B cell (primary cell): ENCODE results near the gene TMEM154. TPM values are rescaled to one million over a fixed set of nuclear protein-coding genes. Genes with fewer than 3 reads are reported as not detected.

Source experiments
- ATAC-seq: fragments of 200-7000 bp; cut with Tn5 transposase; one replicate; pipeline ENCODE4 v1.10.0; 2021; ENCODE audit warnings: low read depth, mild to moderate bottlenecking, moderate number of reproducible peaks, moderate library complexity
- CTCF ChIA-PET: fragments of 350-600 bp; sonication (Branson Sonifier 250); formaldehyde crosslinking; loops from one replicate; lab custom pipeline; 2021; ENCODE audit warnings: antibody characterized with exemption, inconsistent platforms; lab: Charles Lee
- POLR2A ChIA-PET: fragments of 350-600 bp; sonication (Branson Sonifier 250); formaldehyde crosslinking; loops from one replicate; lab custom pipeline; 2021; ENCODE audit warnings: antibody characterized with exemption; lab: Charles Lee
- DNase-seq: peaks from one replicate; pipeline ENCODE4 v3.0.0; 2013
- H2AFZ ChIP-seq: 2 replicates; pipeline ENCODE4 v1.6.1; 2012; ENCODE audit warnings: mild to moderate bottlenecking, low read depth, low read length; ENCODE audit not compliant: insufficient read depth, poor library complexity, severe bottlenecking
- H3K27ac ChIP-seq, 2 donors: 1 replicate in 1 of 2; 2 replicates in 1 of 2; pipeline ENCODE4 v1.5.1; 2012 to 2013; ENCODE audit warnings: low read length in 2 of 2, mild to moderate bottlenecking in 2 of 2, moderate library complexity in 1 of 2
- H3K27me3 ChIP-seq, 4 experiments: fragments of 200-600 bp in 1 of 4; sonication (generic) in 1 of 4; replicated peaks in 1 of 4; 1 replicate in 2 of 4; 2 replicates in 2 of 4; pipeline versions ENCODE4 v1.6.1 to v1.7.0; 2013 to 2016; ENCODE audit warnings: low read length in 3 of 4, mild to moderate bottlenecking in 2 of 4, mixed read lengths in 1 of 4, moderate library complexity in 1 of 4; ENCODE audit not compliant: insufficient read depth in 4 of 4, control insufficient read depth in 3 of 4; ENCODE audit errors: control extremely low read depth in 1 of 4
- H3K36me3 ChIP-seq, 2 experiments: replicated peaks in 1 of 2; 1 replicate in 1 of 2; 2 replicates in 1 of 2; pipeline versions ENCODE4 v1.6.1 to v1.7.1; 2013; ENCODE audit warnings: low read length in 1 of 2; ENCODE audit not compliant: insufficient read depth in 2 of 2, control insufficient read depth in 1 of 2; ENCODE audit errors: control extremely low read depth in 1 of 2, extremely low read depth in 1 of 2
- H3K4me1 ChIP-seq, 2 donors: fragments of 200-600 bp in 1 of 2; sonication (generic) in 1 of 2; 1 replicate in 1 of 2; 2 replicates in 1 of 2; pipeline versions ENCODE4 v1.5.1 to v1.6.1; 2013 to 2017; ENCODE audit warnings: low read length in 2 of 2; ENCODE audit not compliant: control insufficient read depth in 2 of 2, insufficient read depth in 2 of 2
- H3K4me2 ChIP-seq: replicated peaks from 2 replicates; pipeline ENCODE3; 2012; ENCODE audit warnings: mild to moderate bottlenecking, low read depth, low read length; ENCODE audit not compliant: poor library complexity, severe bottlenecking
- H3K4me3 ChIP-seq, 5 experiments: fragments of 200-600 bp in 1 of 5; sonication (generic) in 1 of 5; 1 replicate in 3 of 5; 2 replicates in 2 of 5; pipeline versions ENCODE4 v1.5.1 to v1.7.0; 2011 to 2016; ENCODE audit warnings: low read length in 4 of 5, mild to moderate bottlenecking in 4 of 5, low read depth in 2 of 5, control low read depth in 1 of 5, moderate library complexity in 1 of 5; ENCODE audit not compliant: insufficient read depth in 1 of 5; ENCODE audit errors: control extremely low read depth in 1 of 5, extremely low read depth in 1 of 5
- H3K79me2 ChIP-seq: fragments of 200-600 bp; sonication (generic); one replicate; pipeline ENCODE4 v1.6.0; 2016; ENCODE audit warnings: low read length; ENCODE audit not compliant: control insufficient read depth, insufficient read depth
- H3K9ac ChIP-seq: fragments of 200-600 bp; sonication (generic); 2 replicates; pipeline ENCODE4 v1.6.1; 2017; ENCODE audit warnings: mild to moderate bottlenecking, low read length, moderate library complexity
- H3K9me3 ChIP-seq, 3 donors: one replicate each; pipeline versions ENCODE4 v1.6.1 to v1.7.1; 2013; ENCODE audit warnings: low read length in 2 of 3; ENCODE audit not compliant: control insufficient read depth in 2 of 3, insufficient read depth in 1 of 3; ENCODE audit errors: control extremely low read depth in 1 of 3
- H4K20me1 ChIP-seq: 2 replicates; pipeline ENCODE4 v1.6.0; 2012; ENCODE audit warnings: mild to moderate bottlenecking, low read length; ENCODE audit not compliant: insufficient read depth, control insufficient read depth, poor library complexity, severe bottlenecking
- H3K27ac Mint-ChIP-seq: one replicate; pipeline ENCODE4 v1.8.0; 2021; ENCODE audit warnings: mixed read lengths
- H3K27me3 Mint-ChIP-seq: one replicate; pipeline ENCODE4 v1.8.0; 2021; ENCODE audit warnings: mixed read lengths
- H3K4me1 Mint-ChIP-seq: one replicate; pipeline ENCODE4 v1.8.0; 2021; ENCODE audit warnings: mixed read lengths
- H3K4me3 Mint-ChIP-seq: one replicate; pipeline ENCODE4 v1.8.0; 2021; ENCODE audit warnings: mixed read lengths
- H3K9me3 Mint-ChIP-seq: one replicate; pipeline ENCODE4 v1.8.0; 2022; ENCODE audit warnings: mixed read lengths; ENCODE audit not compliant: insufficient read depth
- EZH2 ChIP-seq: IDR thresholded peaks from 2 replicates; pipeline ENCODE4 v1.6.1; 2012; ENCODE audit warnings: borderline replicate concordance, low read depth, mild to moderate bottlenecking, moderate library complexity, low read length; ENCODE audit not compliant: insufficient read depth, poor library complexity, severe bottlenecking
- WGBS: methylation state at CpG from one replicate; pipeline ENCODE4 v1.1.5; 2013; ENCODE audit warnings: missing lambda C conversion rate; ENCODE audit not compliant: insufficient coverage; 5-methylcytosine and 5-hydroxymethylcytosine counted together
- intact Hi-C: fragments of 100-400 bp; cut with micrococcal nuclease; formaldehyde crosslinking; loops from one replicate; pipeline ENCODE4 v1.10.0; 2022
- polyA plus RNA-seq: library from polyadenylated mRNA; depleted of rRNA; stranded (reverse); fragments of >200 nt; gene quantifications from 2 replicates; pipeline ENCODE4 v1.2.3, GENCODE V29; 2012
- total RNA-seq, 2 donors: library from RNA; stranded (reverse); fragments of 120-200 nt in 1 of 2; gene quantifications; 1 replicate in 1 of 2; 2 replicates in 1 of 2; pipeline versions ENCODE4 v1.2.3 to v1.2.4, GENCODE V29; 2013 to 2022
- TF ChIP-seq, protein P1 (sequence below): fragments of 200-600 bp; IDR thresholded peaks from one replicate; pipeline ENCODE4 v1.8.0; 2022; ENCODE audit warnings: antibody characterized with exemption, mild to moderate bottlenecking

The TMEM154 gene
- total and polyA plus RNA-seq, 2 donors (not counting 1 experiment from before 2014, with no cell fraction given) = 20.1 to 99.1 TPM

GRCh38 chr4:152672206-152673092 is 7.3 kb downstream of the TMEM154 start:
- POLR2A ChIA-PET = no interaction called here
- H3K4me1 Mint-ChIP-seq = peaks cover 73% of the 10 kb centered on the region
- H3K9me3 Mint-ChIP-seq = no peaks in the 10 kb centered on the region

More at GRCh38 chr4:152672206-152673092, 7.3 kb downstream of the TMEM154 start:
- CTCF ChIA-PET = interaction anchor here (0.7 to 11.4 kb wide), 5 partner anchors 9 to 171 kb away, joined by 4 to 112 read pairs (median 4); no protein-coding TSS in a partner anchor
- no peak overlapping the region for H2AFZ ChIP-seq
- H3K4me1 ChIP-seq = peaks cover 57 to 61% of the 10 kb centered on the region in 2 donors
- DNase-seq (no peak), ATAC-seq (no peak)
- H3K27me3 ChIP-seq = no peaks in the 10 kb centered on the region
- H3K9me3 ChIP-seq = no peaks in the 10 kb centered on the region
- no peak overlapping the region for H3K4me2 ChIP-seq
- no peak for TF ChIP-seq EZH2
- TF ChIP-seq, protein P1, sequence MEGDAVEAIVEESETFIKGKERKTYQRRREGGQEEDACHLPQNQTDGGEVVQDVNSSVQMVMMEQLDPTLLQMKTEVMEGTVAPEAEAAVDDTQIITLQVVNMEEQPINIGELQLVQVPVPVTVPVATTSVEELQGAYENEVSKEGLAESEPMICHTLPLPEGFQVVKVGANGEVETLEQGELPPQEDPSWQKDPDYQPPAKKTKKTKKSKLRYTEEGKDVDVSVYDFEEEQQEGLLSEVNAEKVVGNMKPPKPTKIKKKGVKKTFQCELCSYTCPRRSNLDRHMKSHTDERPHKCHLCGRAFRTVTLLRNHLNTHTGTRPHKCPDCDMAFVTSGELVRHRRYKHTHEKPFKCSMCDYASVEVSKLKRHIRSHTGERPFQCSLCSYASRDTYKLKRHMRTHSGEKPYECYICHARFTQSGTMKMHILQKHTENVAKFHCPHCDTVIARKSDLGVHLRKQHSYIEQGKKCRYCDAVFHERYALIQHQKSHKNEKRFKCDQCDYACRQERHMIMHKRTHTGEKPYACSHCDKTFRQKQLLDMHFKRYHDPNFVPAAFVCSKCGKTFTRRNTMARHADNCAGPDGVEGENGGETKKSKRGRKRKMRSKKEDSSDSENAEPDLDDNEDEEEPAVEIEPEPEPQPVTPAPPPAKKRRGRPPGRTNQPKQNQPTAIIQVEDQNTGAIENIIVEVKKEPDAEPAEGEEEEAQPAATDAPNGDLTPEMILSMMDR = no peak
- H4K20me1 ChIP-seq = peaks cover 12% of the 10 kb centered on the region
- H3K27ac Mint-ChIP-seq = peak overlapping the region; percentile 57
- H3K27me3 Mint-ChIP-seq = no peaks in the 10 kb centered on the region
- H3K4me3 ChIP-seq = no peak overlapping the region
- no peak overlapping the region for H3K9ac ChIP-seq
- WGBS = 100% methylated on average over 3 of the region's 4 CpGs
- no peak overlapping the region for H3K4me3 Mint-ChIP-seq
- H3K36me3 ChIP-seq = peaks cover 2 to 34% of the 10 kb centered on the region in 2 experiments
- H3K27ac ChIP-seq = peak overlapping the region in 1 of 2 donors; percentile 32
- intact Hi-C loops = no loop called here
- peaks cover 99% of the 10 kb centered on the region for H3K79me2 ChIP-seq
